GM12892 (cell line): ENCODE results near the gene COPS9.

Experiments used
- DNase-seq: peaks from one replicate; pipeline ENCODE4 v3.0.0; 2011; ENCODE audit not compliant: insufficient read length
- FAIRE-seq: peaks from 2 replicates; lab custom pipeline; 2011; peaks lifted over from hg19 to GRCh38; lab: Jason Lieb, UNC
- POLR2A ChIP-seq: IDR thresholded peaks from 2 replicates; pipeline ENCODE4 v1.6.1; 2011; ENCODE audit warnings: low read depth, low read length, control low read depth
- POLR2AphosphoS5 ChIP-seq: IDR thresholded peaks from 2 replicates; pipeline ENCODE4 v1.6.1; 2011; ENCODE audit warnings: low read depth, low read length, control low read depth
- TAF1 ChIP-seq: IDR thresholded peaks from 2 replicates; pipeline ENCODE4 v1.6.1; 2011; ENCODE audit warnings: low read depth, mild to moderate bottlenecking, control low read depth, low read length, borderline replicate concordance

The COPS9 gene

GRCh38 chr2:240172071-240172895 lies 36.2 kb upstream of the COPS9 start:
- no peak for FAIRE-seq
- DNase-seq = no peak
- no peak for TF ChIP-seq POLR2A
- TF ChIP-seq POLR2AphosphoS5 = no peak
- no peak for TF ChIP-seq TAF1

DNA sequence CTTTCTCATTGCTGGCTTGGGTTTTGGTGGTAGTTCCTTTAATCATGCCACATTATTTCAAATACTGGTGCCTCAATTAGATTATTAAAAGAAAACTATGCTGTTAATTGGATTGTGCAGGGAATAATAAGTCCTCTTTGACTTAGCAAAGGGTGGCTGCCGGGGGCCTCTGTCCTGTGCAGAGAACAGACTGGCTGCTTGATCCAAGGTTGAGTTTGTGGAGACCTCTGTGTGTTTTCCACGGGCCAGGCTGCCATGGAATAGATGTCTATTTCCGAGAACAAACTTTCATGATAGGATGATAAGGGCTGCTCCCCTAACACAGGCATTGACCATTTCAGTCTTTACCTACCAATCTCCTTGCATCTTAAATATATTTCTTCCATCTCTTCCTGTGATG lies 34.8 kb upstream of the COPS9 start:
- FAIRE-seq (no peak), DNase-seq (no peak)
- no peak for TF ChIP-seq POLR2A
- no peak for TF ChIP-seq TAF1
- no peak for TF ChIP-seq POLR2AphosphoS5

DNA sequence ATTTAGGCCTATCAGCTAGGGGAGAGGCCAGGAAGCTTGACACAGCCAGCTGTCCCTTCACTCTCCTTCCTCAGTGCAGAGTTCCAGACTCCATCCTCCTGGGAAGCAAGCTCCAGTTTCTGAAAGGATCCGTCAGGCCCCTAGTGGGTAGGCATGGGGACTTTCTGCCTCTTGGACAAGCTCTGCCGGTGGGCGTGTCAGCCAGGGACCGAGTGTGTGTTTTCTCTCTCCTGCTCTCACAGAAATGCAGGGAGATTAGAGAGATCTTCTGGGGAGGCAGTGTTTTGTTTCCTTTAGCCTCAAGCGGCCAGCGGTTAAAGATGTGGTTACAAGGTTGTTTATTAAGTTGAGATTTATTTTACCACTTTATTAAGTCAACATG lies 34.2 kb upstream of the COPS9 start:
- DNase-seq (no peak), FAIRE-seq (no peak)
- no peak for TF ChIP-seq POLR2AphosphoS5
- TF ChIP-seq POLR2A = no peak
- TF ChIP-seq TAF1 = no peak

- DNase-seq (no peak), FAIRE-seq (no peak)
- TF ChIP-seq POLR2A (no peak), TAF1 (no peak), POLR2AphosphoS5 (no peak)
These were observed 33.6 kb upstream of the COPS9 start for GRCh38 chr2:240169486-240170353.

DNA sequence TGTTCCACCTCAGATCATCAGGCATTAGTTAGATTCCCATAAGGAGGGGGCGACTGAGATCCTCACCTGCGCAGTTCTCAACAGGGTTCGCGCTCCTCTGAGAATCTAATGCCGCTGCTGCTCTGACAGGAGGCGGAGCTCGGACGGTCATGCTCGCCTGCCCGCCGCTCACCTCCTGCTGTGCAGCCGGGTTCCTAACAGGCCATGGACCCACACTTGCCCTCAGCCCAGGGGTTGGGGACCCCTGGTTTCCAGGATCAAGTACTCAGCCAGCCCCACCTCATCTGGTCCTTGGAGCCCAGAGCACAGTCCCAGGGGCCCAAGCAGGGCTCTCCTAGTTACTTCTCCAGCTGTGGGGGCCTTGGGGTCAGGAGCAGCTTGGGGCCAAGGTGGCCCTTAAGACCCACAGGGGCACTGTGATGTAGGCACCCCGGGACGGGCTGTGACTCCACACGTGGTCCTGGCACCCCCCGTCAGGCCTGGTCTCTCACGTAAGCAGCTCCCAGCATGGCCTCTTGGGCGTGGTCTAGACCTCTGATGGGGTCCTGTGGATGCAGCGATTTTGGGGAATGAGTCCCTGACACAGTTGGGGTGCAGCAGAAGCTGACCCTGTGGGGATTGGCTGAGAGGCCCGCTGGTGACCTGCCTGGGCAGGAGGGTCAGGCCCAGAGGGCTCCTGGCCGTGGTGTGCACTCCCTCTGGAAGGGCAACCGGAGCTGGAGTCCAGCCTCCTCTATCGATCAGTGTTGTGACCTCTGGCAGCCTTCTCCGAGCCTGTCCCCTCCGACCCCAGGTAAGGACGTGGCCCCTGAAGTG lies 32.6 kb upstream of the COPS9 start:
- no peak for TF ChIP-seq TAF1
- TF ChIP-seq POLR2A = no peak
- FAIRE-seq (no peak), DNase-seq (no peak)

DNA sequence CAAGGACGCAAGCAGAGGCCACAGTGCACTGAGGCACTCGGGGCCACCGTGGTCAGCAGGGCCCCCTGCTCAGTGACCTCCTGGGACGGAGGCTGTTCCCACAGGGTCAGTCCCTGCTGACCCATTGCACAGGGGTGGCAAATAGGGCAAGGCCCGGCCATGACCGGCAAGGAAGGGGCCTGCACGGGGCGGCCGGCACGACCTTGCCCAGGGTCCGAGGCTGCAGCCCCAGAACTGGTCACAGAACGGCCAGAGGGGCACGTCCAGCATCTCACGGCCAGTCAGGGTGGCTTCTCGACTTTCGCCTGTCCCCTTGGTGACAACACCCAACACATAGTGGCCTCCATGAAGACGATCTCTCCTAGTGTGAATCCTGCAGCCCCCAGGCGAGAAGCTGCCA lies 31.9 kb upstream of the COPS9 start:
- TF ChIP-seq POLR2AphosphoS5 (no peak), TAF1 (no peak), POLR2A (no peak)
- DNase-seq (no peak), FAIRE-seq (no peak)

DNA sequence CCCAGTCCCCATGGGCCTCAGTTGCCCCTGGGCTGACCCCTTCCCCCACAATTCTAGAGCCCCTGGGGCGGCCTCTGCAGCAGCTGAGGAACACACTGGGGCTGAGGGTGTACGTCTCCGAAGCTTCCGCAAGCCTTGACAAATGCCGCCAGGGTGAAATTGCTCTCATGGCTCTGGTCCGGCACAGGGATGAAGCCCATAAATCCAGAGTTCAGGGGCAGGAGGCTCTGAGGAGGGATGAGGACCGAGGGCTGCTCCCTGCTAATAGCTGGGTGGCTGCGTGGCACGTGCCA lies 31.4 kb upstream of the COPS9 start:
- TF ChIP-seq POLR2A (no peak), TAF1 (no peak)
- DNase-seq = no peak
- FAIRE-seq = no peak

- DNase-seq (no peak), FAIRE-seq (no peak)
- TF ChIP-seq POLR2AphosphoS5 = no peak
- TF ChIP-seq TAF1 = no peak
- TF ChIP-seq POLR2A = no peak
These were observed 30.9 kb upstream of the COPS9 start for GRCh38 chr2:240166761-240167587.

GRCh38 chr2:240166191-240166590 lies 30.1 kb upstream of the COPS9 start:
- TF ChIP-seq POLR2AphosphoS5 (no peak), TAF1 (no peak), POLR2A (no peak)
- FAIRE-seq (no peak), DNase-seq (no peak)

DNA sequence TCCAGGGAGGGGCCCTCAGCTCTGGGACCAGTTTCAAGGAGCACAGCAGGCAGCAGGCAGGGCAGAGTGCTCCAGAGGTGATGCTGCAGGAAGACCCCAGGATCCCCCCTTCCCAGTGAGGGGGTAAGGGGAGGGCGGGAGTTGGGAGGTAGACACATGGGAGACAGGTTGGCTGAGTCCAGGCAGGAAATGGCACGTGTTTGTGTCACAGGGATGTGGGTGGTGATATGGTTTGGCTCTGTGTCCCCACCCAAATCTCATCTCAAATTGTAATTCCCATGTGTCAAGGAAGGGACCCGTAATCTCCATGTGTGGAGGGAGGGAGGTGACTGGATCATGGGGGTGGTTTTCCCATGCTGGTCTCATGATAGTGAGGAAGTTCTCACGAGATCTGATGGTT lies 29.6 kb upstream of the COPS9 start:
- FAIRE-seq (no peak), DNase-seq (no peak)
- TF ChIP-seq POLR2A (no peak), POLR2AphosphoS5 (no peak), TAF1 (no peak)

DNA sequence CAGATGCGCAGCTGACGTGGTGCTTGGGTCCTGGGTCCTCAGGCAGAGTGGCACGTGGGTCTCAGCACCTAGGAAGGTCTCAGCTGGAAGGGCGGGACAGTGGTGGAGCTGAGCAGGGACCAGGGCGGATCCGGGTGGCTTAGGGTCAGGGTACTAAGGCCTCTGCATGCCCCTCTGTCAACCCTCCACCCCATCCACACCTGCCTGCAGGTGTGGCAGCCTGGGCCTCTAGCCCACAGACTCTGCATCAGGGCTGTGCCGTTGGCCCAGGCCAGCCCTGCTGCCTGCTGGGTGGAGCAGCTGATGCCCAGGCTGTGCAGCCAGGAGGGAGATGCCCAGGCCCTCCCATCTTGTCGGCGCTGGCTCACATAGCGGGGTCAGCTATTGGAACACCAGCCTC lies 28.9 kb upstream of the COPS9 start:
- TF ChIP-seq TAF1 = no peak
- no peak for TF ChIP-seq POLR2A
- TF ChIP-seq POLR2AphosphoS5 = no peak
- DNase-seq (no peak), FAIRE-seq (no peak)
